HepG2 (cell line): Measurements from ENCODE around the gene ADAMTS16. TPM values are rescaled to one million over a fixed set of nuclear protein-coding genes. Genes with fewer than 3 reads are reported as not detected.

Experiments used
- AGO2 ChIP-seq: fragments of 200-400 bp; formaldehyde crosslinking; optimal IDR thresholded peaks from 2 replicates; pipeline ENCODE3; 2017; ENCODE audit warnings: mild to moderate bottlenecking, low read depth, low read length, moderate library complexity
- FLYWCH1 ChIP-seq: sonication (generic); formaldehyde crosslinking; IDR thresholded peaks from 2 replicates; pipeline ENCODE4 v1.8.1; 2023; ENCODE audit warnings: mild to moderate bottlenecking, missing genetic modification reagents
- FOSL1 ChIP-seq: sonication (generic); formaldehyde crosslinking; IDR thresholded peaks from 2 replicates; pipeline ENCODE4 v1.9.0; 2021; ENCODE audit warnings: missing genetic modification reagents, borderline replicate concordance
- HCFC1 ChIP-seq: fragments of 150-350 bp; IDR thresholded peaks from 2 replicates; pipeline ENCODE4 v1.6.1; 2014; ENCODE audit warnings: low read depth, low read length
- HOXA3 ChIP-seq: sonication (generic); formaldehyde crosslinking; IDR thresholded peaks from 2 replicates; pipeline ENCODE4 v1.5.0; 2020; ENCODE audit warnings: missing genetic modification reagents
- KDM5B ChIP-seq: sonication (generic); formaldehyde crosslinking; IDR thresholded peaks from 2 replicates; pipeline ENCODE4 v1.4.0; 2020; ENCODE audit warnings: missing genetic modification reagents, mild to moderate bottlenecking, borderline replicate concordance
- MAFG ChIP-seq: sonication (generic); formaldehyde crosslinking; IDR thresholded peaks from 2 replicates; pipeline ENCODE4 v1.5.1; 2020; ENCODE audit warnings: mild to moderate bottlenecking, missing genetic modification reagents
- MEIS1 ChIP-seq: sonication (generic); formaldehyde crosslinking; IDR thresholded peaks from 2 replicates; pipeline ENCODE4 v1.9.0; 2021; ENCODE audit warnings: mild to moderate bottlenecking, missing genetic modification reagents, moderate library complexity, borderline replicate concordance
- NCOA2 ChIP-seq: sonication (generic); formaldehyde crosslinking; IDR thresholded peaks from 2 replicates; pipeline ENCODE4 v1.8.0; 2022; ENCODE audit warnings: inconsistent platforms
- NFE2 ChIP-seq: sonication (generic); formaldehyde crosslinking; IDR thresholded peaks from 2 replicates; pipeline ENCODE4 v1.4.0; 2020; ENCODE audit warnings: missing genetic modification reagents
- RARA ChIP-seq: IDR thresholded peaks from 2 replicates; pipeline ENCODE4 v1.6.1; 2016; ENCODE audit warnings: missing genetic modification reagents, missing compliant biosample characterization
- RXRB ChIP-seq: IDR thresholded peaks from 2 replicates; pipeline ENCODE4 v1.6.1; 2016; ENCODE audit warnings: borderline replicate concordance, missing genetic modification reagents, missing compliant biosample characterization
- SP4 ChIP-seq: sonication (generic); formaldehyde crosslinking; IDR thresholded peaks from 2 replicates; pipeline ENCODE4 v1.8.1; 2023; ENCODE audit warnings: mild to moderate bottlenecking, missing genetic modification reagents
- SYNCRIP ChIP-seq: fragments of 200-400 bp; formaldehyde crosslinking; IDR thresholded peaks from 2 replicates; pipeline ENCODE4 v1.6.1; 2018; ENCODE audit warnings: mild to moderate bottlenecking, low read depth, low read length; ENCODE audit not compliant: insufficient read depth
- TRIM24 ChIP-seq: sonication (generic); formaldehyde crosslinking; IDR thresholded peaks from 2 replicates; pipeline ENCODE4 v1.8.0; 2022; ENCODE audit warnings: mild to moderate bottlenecking, missing genetic modification reagents
- YY1 ChIP-seq: IDR thresholded peaks from 2 replicates; pipeline ENCODE4 v1.6.1; 2011; ENCODE audit warnings: low read length, low read depth, moderate library complexity, mild to moderate bottlenecking; ENCODE audit not compliant: insufficient read depth, insufficient replicate concordance
- ZBTB37 ChIP-seq: sonication (generic); formaldehyde crosslinking; IDR thresholded peaks from 2 replicates; pipeline ENCODE4 v1.4.0; 2020; ENCODE audit warnings: mild to moderate bottlenecking, missing genetic modification reagents
- ZFP1 ChIP-seq: IDR thresholded peaks from 2 replicates; pipeline ENCODE4 v1.6.1; 2016
- ZFYVE20 ChIP-seq: sonication (generic); formaldehyde crosslinking; IDR thresholded peaks from 2 replicates; pipeline ENCODE4 v1.8.0; 2023; ENCODE audit warnings: low read depth, mild to moderate bottlenecking, moderate library complexity, missing genetic modification reagents, borderline replicate concordance
- ZNF484 ChIP-seq: sonication (generic); formaldehyde crosslinking; IDR thresholded peaks from 2 replicates; pipeline ENCODE4 v1.5.1; 2020; ENCODE audit warnings: mild to moderate bottlenecking, low read depth, missing genetic modification reagents, borderline replicate concordance
- ZNF746 ChIP-seq: sonication (generic); formaldehyde crosslinking; IDR thresholded peaks from 2 replicates; pipeline ENCODE4 v1.8.0; 2022; ENCODE audit warnings: mild to moderate bottlenecking, missing genetic modification reagents
- ZSCAN30 ChIP-seq: sonication (generic); formaldehyde crosslinking; IDR thresholded peaks from 2 replicates; pipeline ENCODE4 v1.5.0; 2020; ENCODE audit warnings: mild to moderate bottlenecking, missing genetic modification reagents
- polyA plus RNA-seq, 8 experiments: library from polyadenylated mRNA; depleted of rRNA in 3 of 8; stranded (reverse) in 7 of 8; unstranded in 1 of 8; fragments of >200 nt; fragmentation: Illumina TruSeq in 4 of 8; extraction: Trizol in 4 of 8; gene quantifications; 2 replicates each; pipeline versions ENCODE4 v1.2.1 to v1.2.3, GENCODE V29; 2011 to 2016; ENCODE audit warnings: low read depth in 4 of 8, missing spikeins in 1 of 8, mixed read lengths in 1 of 8; ENCODE audit not compliant: insufficient read depth in 1 of 8
- total RNA-seq, 5 experiments: library from RNA; depleted of rRNA; stranded (reverse); fragments of >200 nt; fragmentation: Illumina TruSeq; extraction: Trizol; gene quantifications; 2 replicates each; pipeline ENCODE4 v1.2.3, GENCODE V29; 2016; ENCODE audit warnings: low read depth in 1 of 5
- TF ChIP-seq, protein P1 (sequence below): sonication (generic); formaldehyde crosslinking; IDR thresholded peaks from 2 replicates; pipeline ENCODE4 v1.5.0; 2020; ENCODE audit warnings: mild to moderate bottlenecking, missing genetic modification reagents
- TF ChIP-seq, protein P2 (sequence below): IDR thresholded peaks from 2 replicates; pipeline ENCODE4 v1.6.1; 2012; ENCODE audit warnings: low read length, improper control_type of control experiment

ADAMTS16 gene
- total and polyA plus RNA-seq, 2 of the 13 experiments (the other 11 are each of a cell fraction or from before 2014, with no cell fraction given) = 0.02 to 0.03 TPM

DNA sequence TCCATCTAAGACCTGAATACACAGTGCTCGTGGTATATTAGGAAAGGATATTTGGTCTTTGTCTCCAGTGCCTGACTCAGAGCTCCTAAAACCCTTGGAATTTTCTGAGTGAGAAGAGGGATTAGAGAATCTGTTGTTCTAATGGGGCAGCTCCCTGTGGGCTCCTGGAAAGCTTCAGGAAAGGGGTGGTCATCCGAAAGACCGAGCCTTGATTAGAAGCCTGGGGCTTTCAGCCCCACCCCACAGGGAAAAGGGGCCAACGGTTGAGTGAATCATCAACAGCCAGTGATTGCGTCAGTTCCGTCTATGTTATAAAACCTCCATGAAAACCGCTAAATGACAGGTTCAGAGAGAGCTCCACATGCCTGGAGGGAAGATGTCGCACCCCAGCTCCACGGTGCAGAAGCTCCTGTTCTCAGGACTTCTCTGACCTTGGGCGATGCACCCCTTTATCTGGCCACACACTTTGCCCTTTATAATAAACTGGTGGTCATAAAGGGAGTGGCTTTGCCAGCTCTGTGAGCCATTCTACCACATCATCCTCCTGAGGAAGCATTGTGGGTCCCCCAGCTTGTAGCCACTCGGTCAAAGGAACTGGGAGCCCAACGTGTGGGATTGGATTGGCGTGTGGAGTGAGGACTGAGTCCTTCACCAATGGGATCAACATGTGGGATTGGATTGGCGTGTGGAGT, 211.3 kb downstream of the ADAMTS16 start (continued):
- TF ChIP-seq, protein P1, sequence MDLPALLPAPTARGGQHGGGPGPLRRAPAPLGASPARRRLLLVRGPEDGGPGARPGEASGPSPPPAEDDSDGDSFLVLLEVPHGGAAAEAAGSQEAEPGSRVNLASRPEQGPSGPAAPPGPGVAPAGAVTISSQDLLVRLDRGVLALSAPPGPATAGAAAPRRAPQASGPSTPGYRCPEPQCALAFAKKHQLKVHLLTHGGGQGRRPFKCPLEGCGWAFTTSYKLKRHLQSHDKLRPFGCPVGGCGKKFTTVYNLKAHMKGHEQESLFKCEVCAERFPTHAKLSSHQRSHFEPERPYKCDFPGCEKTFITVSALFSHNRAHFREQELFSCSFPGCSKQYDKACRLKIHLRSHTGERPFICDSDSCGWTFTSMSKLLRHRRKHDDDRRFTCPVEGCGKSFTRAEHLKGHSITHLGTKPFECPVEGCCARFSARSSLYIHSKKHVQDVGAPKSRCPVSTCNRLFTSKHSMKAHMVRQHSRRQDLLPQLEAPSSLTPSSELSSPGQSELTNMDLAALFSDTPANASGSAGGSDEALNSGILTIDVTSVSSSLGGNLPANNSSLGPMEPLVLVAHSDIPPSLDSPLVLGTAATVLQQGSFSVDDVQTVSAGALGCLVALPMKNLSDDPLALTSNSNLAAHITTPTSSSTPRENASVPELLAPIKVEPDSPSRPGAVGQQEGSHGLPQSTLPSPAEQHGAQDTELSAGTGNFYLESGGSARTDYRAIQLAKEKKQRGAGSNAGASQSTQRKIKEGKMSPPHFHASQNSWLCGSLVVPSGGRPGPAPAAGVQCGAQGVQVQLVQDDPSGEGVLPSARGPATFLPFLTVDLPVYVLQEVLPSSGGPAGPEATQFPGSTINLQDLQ (CRISPR knock-in tag) = no peak
- no peak for TF ChIP-seq FLYWCH1 (CRISPR knock-in tag)
- TF ChIP-seq ZNF746 (CRISPR knock-in tag) = no peak
- no peak for TF ChIP-seq MAFG (CRISPR knock-in tag)
- TF ChIP-seq, protein P2, sequence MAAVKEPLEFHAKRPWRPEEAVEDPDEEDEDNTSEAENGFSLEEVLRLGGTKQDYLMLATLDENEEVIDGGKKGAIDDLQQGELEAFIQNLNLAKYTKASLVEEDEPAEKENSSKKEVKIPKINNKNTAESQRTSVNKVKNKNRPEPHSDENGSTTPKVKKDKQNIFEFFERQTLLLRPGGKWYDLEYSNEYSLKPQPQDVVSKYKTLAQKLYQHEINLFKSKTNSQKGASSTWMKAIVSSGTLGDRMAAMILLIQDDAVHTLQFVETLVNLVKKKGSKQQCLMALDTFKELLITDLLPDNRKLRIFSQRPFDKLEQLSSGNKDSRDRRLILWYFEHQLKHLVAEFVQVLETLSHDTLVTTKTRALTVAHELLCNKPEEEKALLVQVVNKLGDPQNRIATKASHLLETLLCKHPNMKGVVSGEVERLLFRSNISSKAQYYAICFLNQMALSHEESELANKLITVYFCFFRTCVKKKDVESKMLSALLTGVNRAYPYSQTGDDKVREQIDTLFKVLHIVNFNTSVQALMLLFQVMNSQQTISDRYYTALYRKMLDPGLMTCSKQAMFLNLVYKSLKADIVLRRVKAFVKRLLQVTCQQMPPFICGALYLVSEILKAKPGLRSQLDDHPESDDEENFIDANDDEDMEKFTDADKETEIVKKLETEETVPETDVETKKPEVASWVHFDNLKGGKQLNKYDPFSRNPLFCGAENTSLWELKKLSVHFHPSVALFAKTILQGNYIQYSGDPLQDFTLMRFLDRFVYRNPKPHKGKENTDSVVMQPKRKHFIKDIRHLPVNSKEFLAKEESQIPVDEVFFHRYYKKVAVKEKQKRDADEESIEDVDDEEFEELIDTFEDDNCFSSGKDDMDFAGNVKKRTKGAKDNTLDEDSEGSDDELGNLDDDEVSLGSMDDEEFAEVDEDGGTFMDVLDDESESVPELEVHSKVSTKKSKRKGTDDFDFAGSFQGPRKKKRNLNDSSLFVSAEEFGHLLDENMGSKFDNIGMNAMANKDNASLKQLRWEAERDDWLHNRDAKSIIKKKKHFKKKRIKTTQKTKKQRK = no peak
- TF ChIP-seq RARA = peak; percentile 57; the same call in 1 of the 2 replicates
- peak; percentile 64; the same call in 1 of the 2 replicates for TF ChIP-seq RXRB (CRISPR knock-in tag)
- no peak for TF ChIP-seq ZNF484
- TF ChIP-seq ZSCAN30 (CRISPR knock-in tag) = no peak
- TF ChIP-seq NFE2 = no peak
- TF ChIP-seq ZFP1 = no peak
- TF ChIP-seq AGO2 = no peak
- no peak for TF ChIP-seq MEIS1 (CRISPR knock-in tag)
- no peak for TF ChIP-seq SYNCRIP
- TF ChIP-seq KDM5B = peak; percentile 37; the same call in 1 of the 2 replicates
- peak; percentile 75; the same call in 1 of the 2 replicates for TF ChIP-seq HOXA3 (CRISPR knock-in tag)
- TF ChIP-seq SP4 (CRISPR knock-in tag) = no peak
- no peak for TF ChIP-seq ZFYVE20
- TF ChIP-seq ZBTB37 = no peak
- 0 out of 2 replicates have a peak, but pooled peaks have one; percentile 23 for TF ChIP-seq NCOA2 (CRISPR knock-in tag)
- no peak for TF ChIP-seq YY1
- TF ChIP-seq HCFC1 = no peak
- peak; percentile 52; the same call in 1 of the 2 replicates for TF ChIP-seq FOSL1
- TF ChIP-seq TRIM24 (CRISPR knock-in tag) = 0 out of 2 replicates have a peak, but pooled peaks have one; percentile 48
